CD14-positive monocyte (primary cell): ENCODE results near the gene PHACTR3. TPM values are rescaled to one million over a fixed set of nuclear protein-coding genes. Genes with fewer than 3 reads are reported as not detected.

Experiments
- DNase-seq, 3 donors: peaks; one replicate each; pipeline ENCODE4 v3.0.0-alpha.2; 2011 to 2022
- H2AFZ ChIP-seq: 2 replicates; pipeline ENCODE4 v1.6.0; 2012; ENCODE audit warnings: mild to moderate bottlenecking, low read depth, low read length, inconsistent platforms; ENCODE audit not compliant: insufficient read depth, poor library complexity, severe bottlenecking
- H3K27ac ChIP-seq, 2 donors: 1 replicate in 1 of 2; 2 replicates in 1 of 2; pipeline ENCODE4 v1.5.1; 2012 to 2013; ENCODE audit warnings: low read length in 2 of 2, control low read depth in 1 of 2, inconsistent platforms in 1 of 2, low read depth in 1 of 2, mild to moderate bottlenecking in 1 of 2
- H3K27me3 ChIP-seq, 2 donors: one replicate each; pipeline versions ENCODE4 v1.6.0 to v1.6.1; 2011 to 2013; ENCODE audit warnings: low read length in 2 of 2; ENCODE audit not compliant: control insufficient read depth in 2 of 2, insufficient read depth in 2 of 2
- H3K36me3 ChIP-seq, 2 donors: replicated peaks in 1 of 2; 1 replicate in 1 of 2; 2 replicates in 1 of 2; pipeline versions ENCODE4 v1.5.1 to v1.6.1; 2012 to 2013; ENCODE audit warnings: low read length in 2 of 2, control low read depth in 1 of 2, inconsistent platforms in 1 of 2, mild to moderate bottlenecking in 1 of 2; ENCODE audit not compliant: insufficient read depth in 2 of 2, control insufficient read depth in 1 of 2
- H3K4me1 ChIP-seq, 2 donors: 1 replicate in 1 of 2; 2 replicates in 1 of 2; pipeline versions ENCODE4 v1.5.1 to v1.6.1; 2012 to 2013; ENCODE audit warnings: low read length in 2 of 2, control low read depth in 1 of 2, inconsistent platforms in 1 of 2, mild to moderate bottlenecking in 1 of 2, moderate library complexity in 1 of 2; ENCODE audit not compliant: insufficient read depth in 2 of 2, control insufficient read depth in 1 of 2
- H3K4me2 ChIP-seq: replicated peaks from 2 replicates; pipeline ENCODE3; 2012; ENCODE audit warnings: low read length, moderate library complexity, mild to moderate bottlenecking; ENCODE audit not compliant: poor library complexity, severe bottlenecking; ENCODE audit errors: extremely low read depth
- H3K4me3 ChIP-seq, 3 experiments: fragments of 200-600 bp in 1 of 3; sonication (generic) in 1 of 3; replicated peaks in 1 of 3; 1 replicate in 2 of 3; 2 replicates in 1 of 3; pipeline ENCODE4 v1.5.1; 2011 to 2013; ENCODE audit warnings: low read length in 3 of 3, mild to moderate bottlenecking in 3 of 3, control low read depth in 2 of 3, low read depth in 2 of 3, inconsistent platforms in 1 of 3, moderate library complexity in 1 of 3
- H3K79me2 ChIP-seq: 2 replicates; pipeline ENCODE4 v1.6.0; 2012; ENCODE audit warnings: mild to moderate bottlenecking, control low read depth, inconsistent platforms, low read length, moderate library complexity; ENCODE audit not compliant: insufficient read depth
- H3K9ac ChIP-seq: 2 replicates; pipeline ENCODE4 v1.6.0; 2017; ENCODE audit warnings: low read length, mild to moderate bottlenecking; ENCODE audit not compliant: insufficient read depth, poor library complexity, severe bottlenecking
- H3K9me3 ChIP-seq, 2 donors: replicated peaks in 1 of 2; 1 replicate in 1 of 2; 2 replicates in 1 of 2; pipeline versions ENCODE4 v1.5.1 to v1.6.1; 2012 to 2013; ENCODE audit warnings: low read length in 2 of 2, control low read depth in 1 of 2; ENCODE audit not compliant: control insufficient read depth in 1 of 2, insufficient read depth in 1 of 2
- H4K20me1 ChIP-seq: 2 replicates; pipeline ENCODE4 v1.6.0; 2012; ENCODE audit warnings: mild to moderate bottlenecking, low read length, control low read depth, moderate library complexity; ENCODE audit not compliant: insufficient read depth
- H3K27ac Mint-ChIP-seq, 7 donors: one replicate each; pipeline ENCODE4 v1.8.0; 2020; ENCODE audit warnings: mild to moderate bottlenecking in 7 of 7, mixed read lengths in 7 of 7, moderate library complexity in 6 of 7, inconsistent platforms in 2 of 7
- H3K27me3 Mint-ChIP-seq, 3 donors: one replicate each; pipeline ENCODE4 v1.8.0; 2021 to 2022; ENCODE audit warnings: low read depth in 3 of 3, mild to moderate bottlenecking in 3 of 3, mixed read lengths in 3 of 3, moderate library complexity in 3 of 3, inconsistent platforms in 1 of 3
- H3K36me3 Mint-ChIP-seq, 2 donors: one replicate each; pipeline ENCODE4 v1.8.0; 2020; ENCODE audit warnings: mixed read lengths in 2 of 2, inconsistent platforms in 1 of 2, mild to moderate bottlenecking in 1 of 2
- H3K4me1 Mint-ChIP-seq: one replicate; pipeline ENCODE4 v1.8.0; 2020; ENCODE audit warnings: mild to moderate bottlenecking, mixed read lengths
- H3K4me3 Mint-ChIP-seq, 2 donors: one replicate each; pipeline ENCODE4 v1.8.0; 2020; ENCODE audit warnings: mild to moderate bottlenecking in 2 of 2, mixed read lengths in 2 of 2, moderate library complexity in 1 of 2
- H3K9me3 Mint-ChIP-seq, 7 donors: one replicate each; pipeline ENCODE4 v1.8.0; 2020 to 2022; ENCODE audit warnings: mixed read lengths in 7 of 7, mild to moderate bottlenecking in 6 of 7, moderate library complexity in 6 of 7, inconsistent platforms in 2 of 7
- WGBS: methylation state at CpG from one replicate; pipeline ENCODE4 v1.1.5; 2013; ENCODE audit warnings: missing lambda C conversion rate; ENCODE audit not compliant: insufficient coverage; 5-methylcytosine and 5-hydroxymethylcytosine counted together
- intact Hi-C, 2 donors: fragments of 100-400 bp; cut with micrococcal nuclease; formaldehyde crosslinking; loops; one replicate each; pipeline versions ENCODE4 v1.15.0 to v1.15.1; 2023
- polyA plus RNA-seq, 3 donors: library from polyadenylated mRNA; depleted of rRNA in 1 of 3; unstranded in 2 of 3; stranded (reverse) in 1 of 3; fragments of 300-500 nt in 2 of 3; fragments of >200 nt in 1 of 3; fragmentation: Illumina TruSeq in 2 of 3; gene quantifications; 1 replicate in 2 of 3; 2 replicates in 1 of 3; pipeline ENCODE4 v1.2.3, GENCODE V29; 2012 to 2021
- TF ChIP-seq, protein P1 (sequence below): fragments of 200-600 bp; IDR thresholded peaks from one replicate; pipeline ENCODE4 v1.8.0; 2022; ENCODE audit warnings: antibody characterized with exemption, mild to moderate bottlenecking

PHACTR3 gene
- polyA plus RNA-seq, 3 donors, result 0.11 to 0.17 TPM; not detected in 1

DNA sequence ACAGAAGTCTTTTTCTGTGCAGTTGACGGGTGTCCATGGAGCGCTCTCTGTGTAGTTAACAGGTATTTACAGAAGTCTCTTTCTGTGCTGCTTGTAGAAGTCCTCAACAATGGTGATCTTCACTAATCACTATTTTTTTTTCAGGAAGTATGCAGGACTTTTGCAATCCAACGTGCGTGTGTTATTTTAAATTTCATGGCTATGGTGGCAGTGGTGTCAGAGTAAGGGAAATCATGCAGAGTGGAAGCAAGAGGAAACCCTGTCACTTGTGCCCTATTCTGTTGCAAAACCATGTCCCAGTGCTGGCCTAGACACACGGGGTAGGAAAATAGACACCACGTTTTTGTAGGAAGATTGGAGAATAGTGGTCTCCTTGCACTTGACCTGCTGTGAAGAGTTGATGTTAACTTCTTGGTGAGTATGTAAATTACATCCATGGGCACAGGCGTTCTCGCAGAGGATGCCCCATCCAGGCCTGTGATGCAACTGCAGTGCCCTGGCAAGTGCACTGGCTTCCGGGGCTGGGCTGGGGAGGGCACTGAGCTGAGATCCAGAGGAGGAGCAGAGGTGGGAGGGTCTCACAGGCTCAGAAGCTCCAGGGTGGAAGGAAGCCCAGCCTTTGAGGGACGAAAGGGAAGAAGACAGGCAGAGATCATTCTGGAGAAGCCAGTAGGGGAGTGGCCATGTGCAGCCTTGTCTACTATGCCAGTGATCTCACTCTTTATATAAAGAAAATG is 182.6 kb downstream of the PHACTR3 start:
- intact Hi-C loops, result no loop called here
- H3K36me3 Mint-ChIP-seq, result no peaks in the 10 kb centered on the region
- Histone ChIP-seq H3K36me3 (no peaks in the 10 kb centered on the region), H3K79me2 (no peaks in the 10 kb centered on the region), H3K9me3 (peaks cover 2% of the 10 kb centered on the region in 2 donors), H3K27me3 (peaks cover 0 to 7% of the 10 kb centered on the region in 2 donors), H4K20me1 (no peaks in the 10 kb centered on the region), H3K4me1 (peaks cover 27 to 28% of the 10 kb centered on the region in 2 donors), H2AFZ (peak overlapping the region; percentile 2), H3K4me3 (no peak overlapping the region), H3K9ac (no peak overlapping the region), H3K4me2 (peak overlapping the region; percentile 31), H3K27ac (peak overlapping the region in 1 of 2 donors; percentile 29)
- 8% methylated on average over 3 of the region's 10 CpGs for WGBS
- DNase-seq, result peak in 1 of 3 donors; percentile 3
- H3K27me3 Mint-ChIP-seq, result peaks cover 5 to 6% (median 6%) of the 10 kb centered on the region in 3 donors
- H3K27ac Mint-ChIP-seq, result peak overlapping the region in 6 of 7 donors; percentile 4 to 87 (median 68)
- H3K4me1 Mint-ChIP-seq, result peaks cover 37% of the 10 kb centered on the region
- H3K4me3 Mint-ChIP-seq, result peak overlapping the region; percentile 28 to 52
- peaks cover 2 to 8% (median 4%) of the 10 kb centered on the region in 7 donors for H3K9me3 Mint-ChIP-seq
- TF ChIP-seq, protein P1, sequence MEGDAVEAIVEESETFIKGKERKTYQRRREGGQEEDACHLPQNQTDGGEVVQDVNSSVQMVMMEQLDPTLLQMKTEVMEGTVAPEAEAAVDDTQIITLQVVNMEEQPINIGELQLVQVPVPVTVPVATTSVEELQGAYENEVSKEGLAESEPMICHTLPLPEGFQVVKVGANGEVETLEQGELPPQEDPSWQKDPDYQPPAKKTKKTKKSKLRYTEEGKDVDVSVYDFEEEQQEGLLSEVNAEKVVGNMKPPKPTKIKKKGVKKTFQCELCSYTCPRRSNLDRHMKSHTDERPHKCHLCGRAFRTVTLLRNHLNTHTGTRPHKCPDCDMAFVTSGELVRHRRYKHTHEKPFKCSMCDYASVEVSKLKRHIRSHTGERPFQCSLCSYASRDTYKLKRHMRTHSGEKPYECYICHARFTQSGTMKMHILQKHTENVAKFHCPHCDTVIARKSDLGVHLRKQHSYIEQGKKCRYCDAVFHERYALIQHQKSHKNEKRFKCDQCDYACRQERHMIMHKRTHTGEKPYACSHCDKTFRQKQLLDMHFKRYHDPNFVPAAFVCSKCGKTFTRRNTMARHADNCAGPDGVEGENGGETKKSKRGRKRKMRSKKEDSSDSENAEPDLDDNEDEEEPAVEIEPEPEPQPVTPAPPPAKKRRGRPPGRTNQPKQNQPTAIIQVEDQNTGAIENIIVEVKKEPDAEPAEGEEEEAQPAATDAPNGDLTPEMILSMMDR, result no peak

- H3K27ac Mint-ChIP-seq, result peak overlapping the region in 2 of 7 donors; percentile 62 to 87
- Histone ChIP-seq H3K36me3 (no peaks in the 10 kb centered on the region), H4K20me1 (no peaks in the 10 kb centered on the region), H2AFZ (peak overlapping the region; percentile 2), H3K4me2 (peak overlapping the region; percentile 31), H3K27me3 (peaks cover 0 to 7% of the 10 kb centered on the region in 2 donors), H3K9me3 (peaks cover 4 to 8% of the 10 kb centered on the region in 2 donors), H3K79me2 (no peaks in the 10 kb centered on the region), H3K27ac (peak overlapping the region in 1 of 2 donors; percentile 29), H3K4me3 (no peak overlapping the region), H3K4me1 (peaks cover 27 to 28% of the 10 kb centered on the region in 2 donors), H3K9ac (no peak overlapping the region)
- intact Hi-C loops, result no loop called here
- no peak for DNase-seq
- peaks cover 5 to 7% (median 6%) of the 10 kb centered on the region in 3 donors for H3K27me3 Mint-ChIP-seq
- no CpG with 5 or more reads among the region's 2 CpGs for WGBS
- peaks cover 4 to 13% (median 9%) of the 10 kb centered on the region in 7 donors for H3K9me3 Mint-ChIP-seq
- H3K4me1 Mint-ChIP-seq, result peaks cover 37% of the 10 kb centered on the region
- H3K36me3 Mint-ChIP-seq, result no peaks in the 10 kb centered on the region
- no peak overlapping the region for H3K4me3 Mint-ChIP-seq
- TF ChIP-seq, protein P1, result no peak
Measured at GRCh38 chr20:59787538-59787890, 183.2 kb downstream of the PHACTR3 start.
